Astrocyte of the spinal cord (primary cell): Measurements from ENCODE around the gene DENND5B.

ENCODE experiments used
- DNase-seq: peaks from one replicate; pipeline ENCODE4 v3.0.0; 2011; ENCODE audit warnings: low read depth, low spot score
- H3K4me3 ChIP-seq: 2 replicates; pipeline ENCODE4 v1.5.1; 2011; ENCODE audit warnings: low read depth, mild to moderate bottlenecking, low read length, moderate library complexity
- CTCF ChIP-seq: IDR thresholded peaks from 2 replicates; pipeline ENCODE4 v1.5.1; 2012; ENCODE audit warnings: low read depth, mild to moderate bottlenecking, low read length, inconsistent platforms
- in situ Hi-C: cut with HindIII; loops from 2 replicates; pipeline ENCODE4 v1.10.0; 2017; ENCODE audit warnings: low sequenced_read_pairs

The DENND5B gene

DNA sequence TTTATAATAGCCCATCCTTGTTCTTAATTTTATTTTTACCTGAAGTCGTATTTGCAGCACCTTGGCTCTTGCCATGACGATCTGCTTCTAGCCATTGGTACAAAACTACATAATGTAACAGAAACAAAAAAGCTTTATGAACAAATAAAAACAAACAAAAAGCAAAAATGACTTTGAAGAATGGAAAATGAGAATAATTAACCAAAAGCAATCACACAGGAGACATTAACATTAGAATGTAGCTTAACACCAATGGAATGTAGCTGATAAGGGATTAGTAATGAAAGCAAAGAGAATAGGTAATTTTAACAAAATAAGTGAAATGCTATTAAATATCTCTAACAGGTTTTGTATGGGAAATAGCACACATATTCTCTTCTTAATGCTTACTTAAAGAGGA is 91.4 kb downstream of the DENND5B start:
- no peak overlapping the region for H3K4me3 ChIP-seq
- no peak for TF ChIP-seq CTCF
- DNase-seq: no peak
- in situ Hi-C loops: no loop called here

- in situ Hi-C loops: no loop called here
- H3K4me3 ChIP-seq: no peak overlapping the region
- no peak for DNase-seq
- no peak for TF ChIP-seq CTCF
These were observed 92.5 kb downstream of the DENND5B start for GRCh38 chr12:31498424-31498823.

- H3K4me3 ChIP-seq: no peak overlapping the region
- in situ Hi-C loops: no loop called here
- no peak for TF ChIP-seq CTCF
- no peak for DNase-seq
These were observed 94.7 kb downstream of the DENND5B start for GRCh38 chr12:31496257-31496656.

GRCh38 chr12:31494455-31494854 is 96.5 kb downstream of the DENND5B start:
- no peak for TF ChIP-seq CTCF
- no peak overlapping the region for H3K4me3 ChIP-seq
- no peak for DNase-seq
- in situ Hi-C loops: no loop called here

- TF ChIP-seq CTCF: no peak
- in situ Hi-C loops: no loop called here
- DNase-seq: no peak
- H3K4me3 ChIP-seq: no peak overlapping the region
These were observed 98.2 kb downstream of the DENND5B start for GRCh38 chr12:31492599-31493196.

DNA sequence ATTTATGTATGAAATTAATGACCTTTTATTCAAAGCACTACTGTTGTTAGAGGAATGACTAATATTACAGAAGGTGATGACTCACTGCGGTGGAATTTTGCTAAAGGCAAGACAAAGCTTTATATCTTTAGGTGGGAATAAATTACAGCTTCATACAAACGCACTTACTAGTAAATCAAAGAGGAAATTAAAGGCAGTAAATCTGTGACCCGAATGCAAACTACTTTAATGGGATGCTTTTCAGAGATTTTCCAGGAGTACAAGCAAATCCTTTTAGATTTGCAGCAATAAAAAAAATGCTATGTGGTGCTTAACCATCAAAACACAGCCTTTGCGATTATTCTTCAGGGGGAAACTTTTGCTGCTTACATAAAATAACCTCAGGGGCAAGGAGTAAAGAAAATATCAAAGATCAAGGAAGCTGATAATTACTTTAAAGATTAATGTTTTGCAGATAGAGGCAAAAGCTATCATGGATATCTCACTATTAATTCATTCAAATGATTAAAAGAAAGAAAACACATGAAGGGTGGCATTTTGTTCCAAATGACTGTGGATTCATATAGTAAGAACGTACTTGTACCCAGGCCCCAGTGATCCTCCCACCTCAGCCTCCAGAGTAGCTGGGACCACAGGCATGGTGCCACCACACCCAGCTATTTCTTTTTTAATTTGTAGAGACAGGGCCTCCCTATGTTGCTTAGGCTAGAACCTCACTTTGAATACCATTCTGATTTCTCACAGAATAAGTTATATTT is 98.9 kb downstream of the DENND5B start:
- no peak for TF ChIP-seq CTCF
- DNase-seq: peak; percentile 88
- in situ Hi-C loops: no loop called here
- H3K4me3 ChIP-seq: no peak overlapping the region
